ENCODE data around the gene GFM1. TPM values are rescaled to one million over a fixed set of nuclear protein-coding genes. Genes with fewer than 3 reads are reported as not detected.
A peak's percentile ranks its signal among the peaks of the same experiment; 100 is the strongest.

Gene GFM1
- total RNA-seq, 2 experiments from 2014 or later: 34.7 to 38.9 TPM

DNA sequence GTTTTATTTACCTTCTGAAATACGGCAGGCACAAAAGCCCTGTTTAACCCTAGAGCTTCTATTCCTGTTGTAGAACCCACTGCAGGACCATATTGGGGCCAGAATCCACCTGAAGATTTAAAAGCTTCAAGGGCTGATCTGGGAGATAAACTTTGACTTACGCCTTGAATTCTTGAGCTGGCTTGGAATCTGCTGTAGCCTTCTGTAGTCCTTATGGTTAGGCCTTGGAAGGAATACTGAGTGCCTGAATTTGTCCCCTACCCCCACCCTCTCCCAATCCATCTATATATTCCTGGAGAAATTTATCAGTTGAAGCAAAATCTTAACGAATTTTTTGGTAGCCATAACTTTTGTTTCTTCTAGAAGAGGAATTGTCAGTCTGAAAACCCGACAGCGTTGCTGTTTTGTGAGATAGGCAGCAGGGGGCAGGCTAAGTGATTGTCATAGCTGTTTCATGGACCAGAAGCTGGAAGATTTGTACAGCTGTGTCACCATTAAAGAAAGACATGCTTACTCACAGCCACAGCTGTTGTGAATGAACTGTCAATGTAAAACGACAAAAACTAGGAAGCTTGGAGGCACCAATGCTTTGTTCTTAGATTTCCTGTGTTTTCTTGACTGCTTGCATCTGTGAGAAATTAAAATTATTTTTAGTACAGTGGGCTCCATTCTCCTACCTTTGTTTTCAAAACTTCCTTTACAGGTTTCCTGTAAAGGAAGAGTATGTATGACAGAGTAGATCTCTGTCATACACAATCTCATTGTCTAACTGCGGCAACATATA, 15.3 kb downstream of the GFM1 start:
- Mint-ChIP-seq H3K9me3 (no peaks in the 10 kb centered on the region), H3K27ac (peak overlapping the region; percentile 30), H3K4me1 (peaks cover 9% of the 10 kb centered on the region), H3K4me3 (no peak overlapping the region), H3K36me3 (peaks cover 17% of the 10 kb centered on the region), H3K27me3 (no peaks in the 10 kb centered on the region)
- POLR2A ChIA-PET: interaction anchor here (1.3 kb wide), 1 partner anchor 14 kb away, joined by 4 read pairs; no protein-coding TSS in a partner anchor
- peak; percentile 74 for ATAC-seq (ENCODE audit: low read depth)
- DNase-seq: peak; percentile 36

DNA sequence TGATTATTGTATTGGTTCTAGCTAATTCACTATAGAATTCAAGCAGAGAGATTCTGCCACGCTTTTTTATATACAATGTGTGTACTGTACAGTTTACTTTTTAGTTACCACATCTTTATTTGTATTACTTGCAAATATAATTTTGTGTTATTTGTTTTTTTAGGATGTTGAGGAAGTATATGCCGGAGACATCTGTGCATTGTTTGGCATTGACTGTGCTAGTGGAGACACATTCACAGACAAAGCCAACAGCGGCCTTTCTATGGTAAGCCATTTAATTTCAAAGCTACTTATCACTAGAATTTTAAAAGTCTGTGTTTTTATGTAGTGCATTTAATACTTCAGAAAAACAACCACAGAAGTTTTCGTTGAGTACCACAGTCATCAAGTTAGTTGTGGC, 16.4 kb downstream of the GFM1 start:
- DNase-seq (no peak), ATAC-seq (ENCODE audit: low read depth) (no peak)
- no peak overlapping the region for H3K27ac Mint-ChIP-seq
- H3K9me3 Mint-ChIP-seq: no peaks in the 10 kb centered on the region
- POLR2A ChIA-PET: no interaction called here
- H3K4me3 Mint-ChIP-seq: no peak overlapping the region
- H3K27me3 Mint-ChIP-seq: no peaks in the 10 kb centered on the region
- peaks cover 17% of the 10 kb centered on the region for H3K36me3 Mint-ChIP-seq
- H3K4me1 Mint-ChIP-seq: peaks cover 9% of the 10 kb centered on the region

GRCh38 chr3:158663246-158663645, 18.9 kb downstream of the GFM1 start:
- Mint-ChIP-seq H3K27ac (no peak overlapping the region), H3K9me3 (no peaks in the 10 kb centered on the region), H3K27me3 (no peaks in the 10 kb centered on the region), H3K36me3 (peaks cover 16% of the 10 kb centered on the region), H3K4me3 (no peak overlapping the region), H3K4me1 (peaks cover 9% of the 10 kb centered on the region)
- DNase-seq (no peak), ATAC-seq (ENCODE audit: low read depth) (no peak)
- POLR2A ChIA-PET: no interaction called here

DNA sequence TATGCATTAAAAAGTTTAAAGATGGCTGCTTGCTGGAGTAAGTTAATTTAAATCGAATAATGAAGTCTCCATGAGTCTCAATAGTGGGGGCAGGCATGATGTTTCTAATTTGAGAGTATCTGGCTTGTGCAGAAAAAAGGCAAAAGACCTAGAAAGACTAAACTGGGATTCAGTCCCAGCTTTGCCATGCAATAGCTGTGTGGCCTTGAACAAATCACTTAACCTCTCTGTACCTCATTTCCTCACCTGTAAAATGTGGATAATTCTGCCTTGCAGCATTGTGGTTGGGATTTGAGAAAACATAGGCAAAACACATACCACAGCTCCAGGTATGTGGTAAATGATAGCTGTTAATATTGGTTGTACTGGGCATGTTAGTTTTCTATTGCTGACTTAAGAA, 19.5 kb downstream of the GFM1 start:
- Mint-ChIP-seq H3K36me3 (peaks cover 18% of the 10 kb centered on the region), H3K4me3 (no peak overlapping the region), H3K4me1 (peaks cover 7% of the 10 kb centered on the region), H3K9me3 (no peaks in the 10 kb centered on the region), H3K27ac (no peak overlapping the region), H3K27me3 (no peaks in the 10 kb centered on the region)
- ATAC-seq (ENCODE audit: low read depth) (no peak), DNase-seq (no peak)
- POLR2A ChIA-PET: no interaction called here

GRCh38 chr3:158666416-158666815, 22.1 kb downstream of the GFM1 start:
- POLR2A ChIA-PET: no interaction called here
- H3K27me3 Mint-ChIP-seq: no peaks in the 10 kb centered on the region
- H3K27ac Mint-ChIP-seq: no peak overlapping the region
- H3K9me3 Mint-ChIP-seq: no peaks in the 10 kb centered on the region
- no peak overlapping the region for H3K4me3 Mint-ChIP-seq
- peaks cover 20% of the 10 kb centered on the region for H3K36me3 Mint-ChIP-seq
- DNase-seq (no peak), ATAC-seq (ENCODE audit: low read depth) (no peak)
- peaks cover 6% of the 10 kb centered on the region for H3K4me1 Mint-ChIP-seq

DNA sequence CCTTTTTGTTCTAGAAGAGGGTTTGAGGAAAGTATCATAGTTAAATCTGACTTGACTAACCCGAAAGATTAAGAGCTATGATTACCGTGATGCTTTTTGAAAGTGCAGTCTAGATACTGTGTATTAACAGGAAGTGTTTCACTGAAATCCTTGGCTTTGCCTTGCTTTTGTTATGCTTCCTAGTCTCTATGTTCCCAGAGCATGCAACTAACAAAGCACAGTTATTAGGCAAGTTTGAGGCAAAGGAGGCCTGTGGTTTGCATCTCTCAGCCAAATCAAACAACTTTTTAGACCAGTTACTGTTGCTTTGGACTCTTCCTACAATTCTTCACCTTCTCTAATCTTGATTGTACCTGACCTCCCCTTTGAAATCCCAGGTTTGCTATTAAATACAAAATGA, 24.2 kb downstream of the GFM1 start:
- H3K27me3 Mint-ChIP-seq: no peaks in the 10 kb centered on the region
- H3K4me1 Mint-ChIP-seq: peaks cover 18% of the 10 kb centered on the region
- no peak for DNase-seq
- H3K36me3 Mint-ChIP-seq: peaks cover 17% of the 10 kb centered on the region
- no peak for ATAC-seq (ENCODE audit: low read depth)
- no peak overlapping the region for H3K27ac Mint-ChIP-seq
- no peaks in the 10 kb centered on the region for H3K9me3 Mint-ChIP-seq
- POLR2A ChIA-PET: no interaction called here
- no peak overlapping the region for H3K4me3 Mint-ChIP-seq

- Mint-ChIP-seq H3K9me3 (no peaks in the 10 kb centered on the region), H3K4me1 (peaks cover 18% of the 10 kb centered on the region), H3K4me3 (peak overlapping the region; percentile 86), H3K27ac (peak overlapping the region; percentile 88), H3K36me3 (peaks cover 12% of the 10 kb centered on the region), H3K27me3 (no peaks in the 10 kb centered on the region)
- POLR2A ChIA-PET: interaction anchor here (0.6 to 1.0 kb wide), 3 partner anchors 12 to 40 kb away, joined by 3 to 5 read pairs (median 4); partner anchors contain the start of gene GFM1
- ATAC-seq (ENCODE audit: low read depth) (no peak), DNase-seq (no peak)
Measured at GRCh38 chr3:158671821-158672214, 27.5 kb downstream of the GFM1 start.

DNA sequence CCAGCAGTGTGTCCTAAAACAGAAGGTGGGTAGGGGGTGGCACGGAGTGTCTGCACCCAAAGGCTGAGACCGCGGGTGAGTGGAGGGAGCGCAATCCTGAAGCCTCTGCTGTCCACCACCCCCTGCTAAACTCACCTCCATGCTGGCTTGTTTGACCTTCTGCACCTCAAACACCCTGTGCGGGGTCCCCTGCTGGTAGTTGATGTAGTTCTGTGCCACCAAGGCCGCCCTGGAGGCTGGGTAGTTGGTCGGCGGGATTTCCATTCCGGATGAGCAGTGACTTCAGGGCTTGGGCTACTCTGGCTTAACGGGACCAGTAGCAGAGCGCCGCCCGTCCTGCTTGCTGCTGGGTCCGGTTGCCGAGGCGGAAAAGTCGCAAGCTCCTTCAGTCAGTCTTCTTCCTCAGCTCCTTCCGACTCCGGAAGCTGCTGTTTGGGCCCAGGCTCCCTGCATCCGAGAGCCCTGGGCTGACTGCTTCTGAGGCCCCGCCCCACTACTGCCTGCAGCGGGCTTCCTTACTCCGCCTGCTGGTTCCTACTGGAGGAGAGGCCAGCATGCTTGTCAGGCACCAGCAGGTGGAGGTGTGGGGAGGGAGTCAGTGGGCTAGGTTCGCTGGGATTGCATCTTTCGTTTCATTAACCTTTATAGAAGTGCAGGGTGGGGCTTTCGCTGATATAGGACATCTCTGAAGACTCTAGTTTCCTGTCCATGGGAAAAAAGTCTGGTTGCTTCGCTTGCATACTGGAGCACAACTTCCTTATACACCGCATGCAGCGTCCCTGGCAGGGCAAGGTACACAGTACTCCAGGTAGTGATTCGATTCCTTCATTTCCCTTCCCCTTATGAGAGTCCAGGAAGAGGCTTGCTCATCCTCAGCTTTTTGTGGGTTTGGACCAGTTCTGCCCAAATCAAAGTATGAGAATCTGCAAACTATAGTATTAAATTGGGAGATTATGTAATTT, 28.2 kb downstream of the GFM1 start, which contains the start of gene LXN:
Gene LXN (minus strand): TSS at position 434 of the 962 bp plus-strand sequence. CDS start 170 bp downstream, at position 264.
- peaks cover 11% of the 10 kb centered on the region for H3K36me3 Mint-ChIP-seq
- H3K4me3 Mint-ChIP-seq: peak within 1 kb of the TSS; percentile 86
- no peaks in the 10 kb centered on the region for H3K27me3 Mint-ChIP-seq
- ATAC-seq (ENCODE audit: low read depth): peak; percentile 99
- DNase-seq: peak; percentile 78
- POLR2A ChIA-PET: interaction anchor here (0.6 to 1.0 kb wide), 3 partner anchors 11 to 39 kb away, joined by 3 to 5 read pairs (median 4); partner anchors contain the start of gene GFM1
- peaks cover 18% of the 10 kb centered on the region for H3K4me1 Mint-ChIP-seq
- H3K27ac Mint-ChIP-seq: peak within 1 kb of the TSS; percentile 88
- no peaks in the 10 kb centered on the region for H3K9me3 Mint-ChIP-seq

DNA sequence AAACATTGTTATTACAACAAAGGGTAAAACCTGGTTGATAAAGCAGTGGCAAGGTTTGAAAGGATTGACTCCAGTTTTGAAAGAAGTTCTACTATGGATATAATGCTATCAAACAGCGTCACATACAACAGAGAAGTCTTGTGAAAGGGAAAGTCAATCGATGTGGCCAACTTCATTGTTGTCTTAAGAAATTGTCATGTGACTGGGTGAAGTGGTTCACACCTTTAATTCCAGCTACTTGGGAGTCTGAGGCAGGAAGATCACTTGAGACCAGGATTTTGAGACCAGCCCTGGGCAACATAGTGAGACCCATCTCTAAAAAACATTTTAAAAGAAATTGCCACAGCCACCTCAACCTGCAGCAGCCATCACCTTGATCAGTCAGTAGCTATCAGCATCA, 34.4 kb downstream of the GFM1 start:
- Mint-ChIP-seq H3K4me3 (no peak overlapping the region), H3K27me3 (no peaks in the 10 kb centered on the region), H3K4me1 (peaks cover 2% of the 10 kb centered on the region), H3K27ac (no peak overlapping the region), H3K9me3 (no peaks in the 10 kb centered on the region), H3K36me3 (peaks cover 9% of the 10 kb centered on the region)
- POLR2A ChIA-PET: no interaction called here
- ATAC-seq (ENCODE audit: low read depth): no peak
- DNase-seq: no peak

DNA sequence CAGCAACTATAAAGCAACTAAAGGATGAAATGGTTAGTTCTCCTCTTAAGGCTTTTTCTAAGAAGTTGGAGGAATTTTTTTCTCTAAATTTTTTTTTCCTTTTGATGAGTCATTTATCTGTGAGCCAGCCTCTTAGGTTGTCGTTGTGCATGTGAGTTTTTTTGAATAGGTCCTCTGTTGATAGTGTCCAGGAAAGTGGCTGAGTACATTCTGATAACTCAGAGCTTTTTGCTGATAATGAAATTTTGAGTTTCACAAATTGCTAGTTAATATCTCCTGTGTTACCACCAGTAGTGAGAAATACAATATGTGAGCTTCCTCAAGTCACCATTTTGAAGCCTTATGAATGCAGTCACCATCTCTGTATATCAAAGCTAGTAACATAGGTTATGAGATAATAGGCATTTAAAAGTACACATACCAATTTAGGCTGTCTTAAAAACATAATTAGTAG, 35.2 kb downstream of the GFM1 start:
- no peaks in the 10 kb centered on the region for H3K9me3 Mint-ChIP-seq
- H3K27ac Mint-ChIP-seq: no peak overlapping the region
- H3K4me3 Mint-ChIP-seq: no peak overlapping the region
- DNase-seq (no peak), ATAC-seq (ENCODE audit: low read depth) (no peak)
- no peaks in the 10 kb centered on the region for H3K4me1 Mint-ChIP-seq
- no peaks in the 10 kb centered on the region for H3K27me3 Mint-ChIP-seq
- POLR2A ChIA-PET: no interaction called here
- H3K36me3 Mint-ChIP-seq: peaks cover 9% of the 10 kb centered on the region

- Mint-ChIP-seq H3K9me3 (no peaks in the 10 kb centered on the region), H3K4me3 (no peak overlapping the region), H3K36me3 (peaks cover 9% of the 10 kb centered on the region), H3K4me1 (peaks cover 2% of the 10 kb centered on the region), H3K27me3 (no peaks in the 10 kb centered on the region), H3K27ac (no peak overlapping the region)
- POLR2A ChIA-PET: no interaction called here
- no peak for ATAC-seq (ENCODE audit: low read depth)
- no peak for DNase-seq
Measured at GRCh38 chr3:158680861-158681260, 36.5 kb downstream of the GFM1 start.

DNA sequence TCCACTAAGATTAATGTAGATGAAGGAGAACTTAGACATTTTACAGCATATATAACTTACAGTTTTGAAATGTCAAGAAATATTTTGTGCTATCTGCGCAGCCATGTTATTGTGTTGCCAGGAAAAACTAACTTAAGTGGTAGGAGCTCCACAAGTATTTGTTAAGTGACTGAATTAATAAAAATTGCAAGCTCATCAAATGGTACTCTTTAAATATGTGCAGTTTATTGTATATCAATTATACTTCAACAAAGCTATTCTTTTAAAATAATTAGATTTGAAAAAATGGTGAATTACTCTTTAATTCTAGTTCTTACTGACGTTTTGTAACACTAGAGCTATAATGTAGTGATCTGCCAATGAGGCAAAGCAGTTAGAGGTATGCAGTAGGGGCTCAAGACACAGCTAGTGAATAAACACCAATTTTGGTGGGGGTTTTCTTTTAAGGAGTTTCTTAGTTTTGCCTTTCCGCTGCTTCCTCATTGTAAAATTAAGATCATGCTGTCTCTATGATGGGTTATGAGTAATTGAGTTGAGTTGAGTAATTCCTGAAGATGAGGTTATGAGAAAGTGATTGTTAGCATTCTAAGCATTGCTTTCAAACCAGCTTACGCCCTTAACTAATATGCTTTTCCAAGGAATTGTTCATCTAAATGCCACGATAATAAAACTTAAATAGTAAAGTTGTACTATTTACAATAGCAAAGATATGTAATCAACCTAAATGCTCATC, 39.1 kb downstream of the GFM1 start:
- H3K27ac Mint-ChIP-seq: no peak overlapping the region
- H3K36me3 Mint-ChIP-seq: peaks cover 6% of the 10 kb centered on the region
- no peak overlapping the region for H3K4me3 Mint-ChIP-seq
- no peaks in the 10 kb centered on the region for H3K9me3 Mint-ChIP-seq
- POLR2A ChIA-PET: interaction anchor here (1.2 kb wide), 1 partner anchor 11 kb away, joined by 3 read pairs; the partner anchor contains the start of gene LXN
- H3K27me3 Mint-ChIP-seq: no peaks in the 10 kb centered on the region
- DNase-seq: no peak
- no peak for ATAC-seq (ENCODE audit: low read depth)
- peaks cover 2% of the 10 kb centered on the region for H3K4me1 Mint-ChIP-seq

GRCh38 chr3:158685159-158685558, 40.8 kb downstream of the GFM1 start:
- H3K36me3 Mint-ChIP-seq: peaks cover 3% of the 10 kb centered on the region

More at GRCh38 chr3:158685159-158685558, 40.8 kb downstream of the GFM1 start:
- Mint-ChIP-seq H3K4me1 (peaks cover 2% of the 10 kb centered on the region), H3K27ac (no peak overlapping the region), H3K4me3 (no peak overlapping the region), H3K9me3 (no peaks in the 10 kb centered on the region), H3K27me3 (no peaks in the 10 kb centered on the region)
- POLR2A ChIA-PET: no interaction called here
- ATAC-seq (ENCODE audit: low read depth) (no peak), DNase-seq (no peak)

All from activated naive CD8-positive, alpha-beta T cell treated with anti-CD3 and anti-CD28 coated beads, Interleukin-2, amount 10 ng/mL, durations not matched to agents 7 days and 5 days (primary cell).